GF-D8 (cell line): ENCODE measurements around the gene PDLIM7.
A peak's percentile ranks its signal among the peaks of the same experiment; 100 is the strongest.
"Not testable (repeated sequence)": the region's sequence is repeated elsewhere in the genome, so short reads cannot be mapped to it uniquely, and the experiment has no call there.

Source experiments
- DNase-seq: peaks from one replicate; lab custom pipeline; 2025; lab: John Stamatoyannopoulos, UW

PDLIM7 gene, protein sequence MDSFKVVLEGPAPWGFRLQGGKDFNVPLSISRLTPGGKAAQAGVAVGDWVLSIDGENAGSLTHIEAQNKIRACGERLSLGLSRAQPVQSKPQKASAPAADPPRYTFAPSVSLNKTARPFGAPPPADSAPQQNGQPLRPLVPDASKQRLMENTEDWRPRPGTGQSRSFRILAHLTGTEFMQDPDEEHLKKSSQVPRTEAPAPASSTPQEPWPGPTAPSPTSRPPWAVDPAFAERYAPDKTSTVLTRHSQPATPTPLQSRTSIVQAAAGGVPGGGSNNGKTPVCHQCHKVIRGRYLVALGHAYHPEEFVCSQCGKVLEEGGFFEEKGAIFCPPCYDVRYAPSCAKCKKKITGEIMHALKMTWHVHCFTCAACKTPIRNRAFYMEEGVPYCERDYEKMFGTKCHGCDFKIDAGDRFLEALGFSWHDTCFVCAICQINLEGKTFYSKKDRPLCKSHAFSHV

DNA sequence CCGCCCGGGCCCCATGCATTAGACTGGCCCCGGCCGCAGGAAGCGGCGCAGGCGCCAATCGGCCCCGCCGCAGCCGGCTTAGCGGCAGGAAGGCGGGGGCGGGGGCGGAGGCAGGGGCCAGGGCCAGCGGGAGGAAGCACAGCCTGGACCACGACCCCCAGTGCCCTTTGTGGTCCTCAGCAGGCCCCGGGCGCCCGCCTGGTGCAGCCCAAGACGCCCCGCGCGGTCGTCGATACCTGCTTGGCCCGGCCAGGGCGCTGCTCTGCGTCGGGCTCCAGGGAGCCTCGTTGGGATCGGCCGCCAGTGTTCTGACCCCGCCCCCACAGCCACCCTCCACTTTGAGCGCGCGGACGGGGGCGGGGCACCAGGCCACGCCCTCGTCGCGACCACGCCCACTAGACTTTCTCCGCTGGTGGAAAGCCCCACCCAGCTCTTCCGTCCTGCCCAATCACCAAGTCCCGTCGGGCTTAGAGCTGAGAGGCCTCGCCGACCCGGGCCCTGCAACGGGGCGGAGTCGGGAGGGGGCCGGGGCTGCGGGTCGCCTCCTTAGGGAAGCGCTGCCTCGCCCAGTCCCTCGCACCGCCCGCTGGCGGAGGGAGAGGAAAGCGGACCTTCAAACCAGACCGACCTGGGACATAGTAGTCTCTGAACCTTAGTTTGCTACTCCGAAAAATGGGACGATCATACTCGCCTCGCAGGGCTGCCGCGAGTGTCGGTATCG is at the start of gene PDLIM7:
PDLIM7 (minus strand) TSS at position 313 of the 721 bp plus-strand sequence. CDS start 1,092 bp downstream, outside the sequence.
- DNase-seq, result peak; percentile 89

DNA sequence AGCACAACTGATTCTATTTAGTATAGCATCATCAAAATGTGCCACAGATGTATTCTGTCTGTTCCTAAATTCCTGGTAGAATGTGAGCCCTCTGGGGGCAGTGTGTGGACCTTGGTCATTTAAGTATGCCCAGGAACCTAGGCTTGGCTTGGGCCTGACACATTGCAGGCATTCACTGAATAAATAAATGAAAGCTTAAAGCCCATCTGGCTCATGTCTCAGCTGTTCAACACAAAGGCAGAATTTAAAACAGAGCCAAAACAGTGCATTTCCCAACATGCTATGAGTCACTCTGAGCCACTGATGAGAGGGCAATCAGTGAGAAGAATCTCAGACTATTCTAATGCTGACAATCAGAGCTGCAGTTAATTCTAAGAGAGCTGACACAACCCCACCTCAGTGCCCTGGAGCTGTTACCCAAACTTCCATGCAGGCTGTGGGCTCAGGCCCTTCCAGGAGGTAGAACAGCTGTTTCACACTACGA is 48.9 kb upstream of the PDLIM7 start:
- DNase-seq, result no peak

DNA sequence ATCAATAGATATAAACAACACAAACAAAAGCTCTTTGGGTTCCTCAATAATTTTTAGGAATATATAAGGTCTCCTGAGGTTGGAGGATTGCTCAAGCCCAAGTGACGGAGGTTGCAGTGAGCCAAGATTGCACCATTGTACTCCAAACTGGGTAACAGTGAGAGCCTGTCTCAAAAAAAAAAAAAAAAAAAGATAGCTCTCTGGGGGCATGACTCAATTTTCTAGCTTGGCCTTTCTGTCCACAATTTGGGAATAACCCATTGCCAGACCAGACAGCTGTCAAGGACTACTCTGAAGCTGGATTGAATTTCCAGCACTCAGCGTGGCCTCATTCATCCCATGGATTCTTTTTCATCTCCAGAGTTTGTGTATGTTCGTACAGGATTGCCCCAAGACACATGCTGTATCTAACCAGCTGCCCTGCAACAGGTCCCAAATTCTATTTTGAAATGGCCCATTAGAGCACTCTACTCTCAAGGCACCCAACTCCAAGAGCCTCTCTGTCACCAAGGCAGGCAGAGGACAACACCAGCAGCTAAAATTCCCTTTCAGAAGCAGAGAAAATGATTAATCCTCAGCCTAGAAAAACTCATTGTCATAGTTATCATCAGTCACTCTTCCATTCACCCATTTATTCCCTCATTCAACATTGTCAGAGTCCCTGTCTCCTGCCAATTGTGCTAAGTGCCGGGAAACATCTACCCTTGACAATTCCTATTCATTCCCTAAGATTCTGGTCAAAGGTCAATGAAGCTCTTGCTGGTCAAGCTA is 48.3 kb upstream of the PDLIM7 start:
- DNase-seq, result peak; percentile 55

DNA sequence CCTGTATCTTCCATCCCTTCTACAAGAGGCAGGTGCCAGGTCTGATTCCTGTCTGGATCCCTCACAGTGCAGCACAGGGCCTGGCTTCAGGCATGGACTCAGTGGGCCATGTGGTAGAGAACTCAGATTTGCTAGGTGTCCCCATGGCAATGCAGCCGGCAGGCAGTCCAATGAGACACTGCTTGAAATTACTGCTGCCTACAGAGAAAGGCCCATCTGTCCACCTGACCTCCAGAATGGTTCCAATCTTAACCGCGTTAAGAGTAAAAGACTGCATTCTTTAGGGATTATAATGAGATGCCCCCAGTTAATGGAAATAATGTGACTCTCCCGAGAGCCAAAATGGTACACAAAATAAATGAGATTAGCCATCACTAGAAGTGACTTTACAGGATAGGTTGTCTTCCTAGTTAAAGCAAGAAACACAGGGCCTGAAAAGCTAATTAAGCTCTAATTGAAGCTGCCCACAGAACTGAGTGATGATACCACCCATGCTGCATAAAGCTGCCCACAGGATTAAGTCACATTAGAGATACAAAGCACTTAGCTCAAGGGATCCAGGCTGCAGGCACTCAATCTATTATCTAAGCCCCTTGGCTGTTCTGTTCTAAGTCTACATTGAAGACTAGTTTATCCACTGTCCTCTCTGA is 45.5 kb upstream of the PDLIM7 start:
- DNase-seq, result no peak

DNA sequence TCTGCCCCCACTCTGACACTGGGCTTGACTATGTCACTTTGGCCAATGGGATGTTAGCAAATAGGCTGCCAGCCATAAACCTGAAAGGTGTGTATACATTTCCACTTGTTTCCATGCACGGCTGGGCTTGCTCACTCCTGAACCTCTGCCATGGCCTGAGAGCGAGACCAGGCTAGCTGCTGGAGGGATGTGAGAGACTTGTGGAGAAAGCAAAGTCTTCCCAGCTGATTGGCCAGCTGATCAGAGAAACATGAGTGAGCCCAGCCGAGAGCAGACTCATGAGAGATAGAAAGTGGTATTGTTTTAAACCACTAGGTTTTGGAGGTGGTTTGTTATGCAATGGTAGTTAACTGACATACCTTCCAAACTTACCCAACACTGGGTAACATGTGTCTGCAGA is 43.0 kb upstream of the PDLIM7 start:
- DNase-seq, result no peak

DNA sequence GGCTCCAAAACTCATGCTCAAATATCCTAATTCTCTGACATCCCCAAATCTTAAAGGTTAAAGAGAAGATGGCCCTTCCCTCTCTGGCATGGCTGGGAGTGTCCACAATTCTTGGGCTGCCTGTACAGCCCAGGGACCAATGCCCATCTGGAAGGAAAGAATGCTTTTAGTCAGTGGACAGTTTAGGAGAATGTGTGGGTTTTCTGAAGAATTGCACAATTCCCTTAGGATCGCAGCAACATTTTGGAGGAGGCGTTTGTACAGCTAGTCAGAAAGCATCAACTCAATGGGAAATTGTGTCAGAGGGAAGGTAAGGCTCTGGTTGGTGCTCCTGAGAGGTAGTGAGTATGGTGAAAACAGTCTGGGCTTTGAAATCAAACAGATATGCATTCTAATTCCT is 42.0 kb upstream of the PDLIM7 start:
- DNase-seq, result no peak

DNA sequence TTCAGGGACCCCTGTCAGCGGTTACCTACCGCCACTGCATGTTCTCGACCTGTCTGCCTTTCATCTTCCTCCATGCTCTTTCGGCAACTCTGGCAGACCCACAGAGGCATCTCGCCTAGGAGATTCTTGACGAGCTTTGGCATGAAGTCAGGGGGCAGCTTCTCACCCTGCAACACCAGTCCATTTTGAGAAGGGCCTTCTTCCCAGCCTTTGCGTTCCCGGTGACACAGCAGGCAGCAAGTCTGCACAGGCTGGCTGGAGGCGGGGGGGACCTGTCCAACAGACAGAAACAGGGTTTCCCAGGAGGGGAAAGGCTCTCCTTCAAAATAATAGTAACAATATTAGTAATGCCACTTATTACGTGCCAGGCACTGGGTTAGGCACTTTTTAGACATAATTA is 41.5 kb upstream of the PDLIM7 start:
- DNase-seq, result no peak

DNA sequence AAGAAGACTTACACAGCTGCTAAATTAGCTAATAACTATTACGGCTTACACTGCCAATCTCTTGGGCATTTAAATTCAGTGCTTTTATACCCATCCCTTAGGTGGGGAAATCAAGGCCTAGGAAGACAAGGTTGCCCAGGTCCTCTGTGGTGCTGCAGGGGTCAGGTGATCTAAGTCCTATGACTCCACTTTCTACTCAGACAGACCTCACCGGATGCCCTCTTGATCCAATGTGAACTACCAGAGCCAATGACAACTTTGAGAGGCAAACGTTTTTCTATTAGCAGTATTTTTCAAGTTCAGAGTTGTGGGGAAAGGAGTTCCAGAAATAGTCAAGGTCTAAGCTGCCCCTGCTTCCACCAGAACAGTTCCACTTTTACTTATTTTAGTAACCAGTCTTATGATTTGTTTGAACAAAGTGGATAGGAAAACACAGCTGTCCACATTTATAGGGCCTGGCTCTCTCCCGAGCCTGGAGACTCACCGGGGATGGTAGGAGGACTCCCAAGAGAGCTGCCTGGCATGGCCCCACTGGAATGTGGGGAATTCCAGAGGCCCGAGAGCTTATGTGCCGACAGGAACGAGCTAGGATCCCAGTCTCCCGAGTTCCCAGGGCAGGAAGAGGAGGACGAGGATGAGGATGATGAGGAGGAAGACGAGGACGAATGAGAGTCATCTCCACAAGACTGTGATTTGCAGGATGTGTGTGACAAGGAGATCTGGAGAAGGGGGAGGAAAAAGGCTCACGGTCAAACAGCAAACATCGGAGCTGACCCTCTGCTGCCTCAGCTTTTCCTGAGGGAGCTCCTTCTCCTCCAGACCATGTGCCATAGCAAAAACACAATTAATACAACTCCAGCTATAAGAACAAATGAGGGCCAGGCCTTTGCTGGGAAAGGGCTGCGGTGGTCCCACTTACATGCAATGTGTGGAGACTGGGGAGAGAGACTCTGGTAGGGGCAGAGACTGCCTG is 40.3 kb upstream of the PDLIM7 start:
- no peak for DNase-seq

DNA sequence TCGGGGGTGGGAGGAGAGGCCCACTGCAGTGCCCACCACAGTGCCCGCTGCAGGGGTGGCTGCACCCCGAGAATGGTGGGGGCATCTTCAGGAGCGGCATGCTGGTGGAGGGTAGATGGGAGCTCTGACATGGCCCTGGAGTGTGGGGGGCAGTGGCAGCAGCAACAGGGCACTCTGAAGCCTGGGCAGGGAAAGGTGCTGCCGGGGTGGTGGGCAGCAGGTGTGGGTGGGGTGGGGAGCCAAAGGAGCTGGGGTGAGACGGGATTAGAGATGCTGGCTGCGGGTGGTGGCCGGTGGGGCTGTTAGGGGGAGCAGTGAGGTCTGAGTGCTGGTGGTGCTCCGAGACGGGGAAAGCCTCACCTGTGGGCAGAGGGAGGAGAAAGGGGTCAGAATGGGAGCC is 39.0 kb upstream of the PDLIM7 start:
- DNase-seq, result no peak

DNA sequence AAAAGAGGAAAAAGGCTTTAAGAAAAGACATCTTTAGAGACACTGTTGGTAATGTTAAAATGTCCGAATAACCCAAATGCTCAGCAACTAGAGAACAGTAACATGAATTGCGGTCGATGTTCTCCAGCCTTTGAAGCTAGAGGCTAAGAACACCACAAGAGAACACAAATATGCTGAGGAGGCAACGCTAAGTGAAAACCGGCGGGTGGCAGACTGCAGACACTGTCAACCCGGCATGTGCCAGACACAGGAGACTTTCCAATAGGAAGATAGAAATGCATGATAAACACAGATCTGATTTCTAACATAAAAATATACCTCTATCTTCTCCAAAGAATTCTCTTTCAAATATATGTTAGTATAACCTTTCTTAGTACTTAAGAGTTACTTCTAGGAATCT is 37.7 kb upstream of the PDLIM7 start:
- DNase-seq, result no peak

DNA sequence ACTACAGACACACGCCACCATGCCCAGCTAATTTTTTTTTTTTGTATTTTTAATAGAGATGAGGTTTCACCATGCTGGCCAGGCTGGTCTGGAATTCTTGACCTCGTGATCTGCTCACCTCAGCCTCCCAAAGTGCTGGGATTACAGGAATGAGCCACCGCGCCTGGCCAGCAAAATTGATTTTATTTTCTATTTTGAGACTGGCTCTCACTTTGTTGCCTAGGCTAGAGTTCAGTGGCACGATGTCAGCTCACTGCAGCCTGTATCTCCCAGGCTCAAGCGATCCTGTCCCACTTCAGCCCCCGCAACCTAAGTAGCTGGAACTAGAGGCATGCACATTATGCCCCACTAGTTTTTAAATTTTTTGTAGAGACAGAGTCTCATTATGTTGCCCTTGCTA is 37.0 kb upstream of the PDLIM7 start:
- not testable (repeated sequence) for DNase-seq

DNA sequence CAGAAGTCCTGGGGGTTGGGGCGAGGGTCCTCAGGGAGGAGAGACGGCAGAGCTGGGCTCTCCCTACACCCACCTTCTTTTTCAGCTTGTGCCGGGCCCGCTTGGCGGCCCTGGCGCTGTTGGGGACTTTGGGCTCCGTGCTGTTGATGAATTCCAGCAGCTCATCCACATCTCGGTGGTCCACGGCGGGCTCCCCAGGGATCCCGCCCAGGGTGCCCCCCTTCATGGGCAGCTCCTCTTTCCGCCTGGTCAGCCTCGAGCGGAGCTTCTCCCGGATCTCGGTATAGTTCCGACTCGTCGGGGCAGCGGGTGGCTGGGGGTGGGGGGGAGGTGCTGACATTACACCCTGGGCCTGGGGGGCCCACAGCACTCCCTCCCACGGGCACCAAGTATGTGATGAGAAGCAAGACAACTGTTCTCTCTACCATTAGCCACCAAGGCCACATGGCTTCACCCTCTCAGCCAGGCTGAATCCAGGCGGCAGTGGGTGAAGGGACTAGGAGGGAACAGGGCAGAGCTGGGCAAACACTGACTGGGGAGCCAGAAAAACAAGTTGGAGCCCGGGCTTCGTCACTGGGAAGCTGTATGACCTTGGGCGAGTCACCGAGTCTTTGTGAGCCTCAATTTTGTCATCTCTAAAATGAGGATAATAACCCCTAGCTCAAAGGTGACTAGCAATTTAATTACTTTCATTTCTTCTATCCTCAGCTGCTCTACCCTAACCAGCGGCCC is 34.0 kb upstream of the PDLIM7 start:
- no peak for DNase-seq

DNA sequence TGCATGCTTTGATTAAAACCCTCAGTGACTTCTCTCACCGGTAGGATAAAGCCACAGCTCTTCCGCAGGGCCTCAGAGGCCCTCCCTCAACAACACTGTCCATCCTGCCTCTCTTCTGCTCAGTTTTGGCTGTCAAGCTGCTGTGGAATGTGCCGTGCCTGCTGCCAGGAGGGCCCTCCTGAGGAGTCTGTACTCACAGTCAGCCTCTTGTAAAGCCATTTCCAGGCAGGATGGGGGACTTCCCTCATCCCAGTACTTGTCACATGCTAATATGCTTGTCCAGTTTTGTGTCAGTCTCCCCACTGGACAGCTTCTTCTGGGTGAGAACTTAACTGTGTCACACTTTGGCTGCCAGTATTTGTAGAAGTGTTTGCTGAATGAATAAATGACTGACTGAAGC is 33.2 kb upstream of the PDLIM7 start:
- no peak for DNase-seq

DNA sequence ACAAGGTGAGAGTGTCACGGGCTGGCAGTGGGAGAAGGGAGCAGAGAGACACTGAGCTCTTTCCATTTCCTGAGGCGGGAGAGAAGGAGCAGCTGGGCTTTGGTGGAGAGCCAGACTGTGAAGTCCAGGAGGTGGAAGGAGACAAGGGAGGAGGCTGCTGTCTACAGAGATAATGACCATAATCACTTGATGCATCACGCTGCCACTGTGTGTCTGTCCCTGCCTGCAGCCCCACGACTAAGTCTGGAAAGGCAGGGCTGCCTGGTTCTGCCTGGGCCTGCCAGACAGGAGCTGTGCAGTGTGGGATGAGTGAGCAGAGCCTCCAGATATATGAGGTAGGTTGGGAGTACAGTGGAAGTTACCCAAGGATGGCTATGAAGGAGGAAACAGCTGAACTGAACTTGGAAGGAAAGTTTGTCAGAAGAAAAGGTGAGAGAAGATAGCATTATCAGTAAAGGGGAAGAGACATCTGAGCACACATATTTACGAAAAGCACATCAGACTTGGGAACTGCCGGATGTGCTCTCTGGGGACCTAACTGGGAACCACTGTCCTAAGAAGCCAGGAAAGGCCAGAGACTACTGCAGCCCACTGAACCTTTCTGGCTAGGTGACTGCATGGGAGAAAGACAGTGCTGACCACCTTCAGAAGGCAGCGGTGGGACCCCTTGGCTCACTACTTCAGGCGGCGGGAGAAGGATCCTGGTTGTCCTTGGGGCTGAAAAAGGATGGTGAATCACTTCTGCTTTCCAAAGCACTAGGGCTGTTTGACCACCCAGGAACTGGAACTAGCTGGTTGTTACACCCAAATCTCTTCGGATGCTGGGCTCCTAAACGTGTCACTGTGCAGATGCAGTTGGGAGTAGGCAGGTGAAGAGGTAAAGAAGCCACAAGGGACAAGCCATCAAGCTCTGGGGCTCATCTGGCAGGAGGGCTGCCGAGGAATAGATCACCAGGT is 32.1 kb upstream of the PDLIM7 start:
- no peak for DNase-seq

DNA sequence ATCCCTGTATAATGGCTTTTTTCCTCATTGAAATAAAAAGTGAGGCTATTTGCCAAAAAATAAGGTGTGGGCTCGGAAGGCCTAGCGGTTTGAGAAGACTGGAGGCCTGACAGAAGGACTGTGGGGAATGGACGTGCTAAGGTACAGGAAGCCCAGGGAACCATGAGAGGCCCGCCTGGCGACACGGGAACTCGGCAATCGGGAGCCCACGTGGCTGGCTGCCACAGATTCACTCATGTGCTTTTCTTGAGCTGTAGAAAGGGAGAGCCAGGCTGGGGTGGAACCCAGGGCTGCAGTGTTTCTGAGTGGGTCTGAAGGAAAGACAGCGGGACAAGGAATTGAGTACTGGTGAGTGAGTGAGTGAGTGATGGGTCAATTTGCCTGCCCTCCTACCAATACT is 31.2 kb upstream of the PDLIM7 start:
- DNase-seq, result no peak

DNA sequence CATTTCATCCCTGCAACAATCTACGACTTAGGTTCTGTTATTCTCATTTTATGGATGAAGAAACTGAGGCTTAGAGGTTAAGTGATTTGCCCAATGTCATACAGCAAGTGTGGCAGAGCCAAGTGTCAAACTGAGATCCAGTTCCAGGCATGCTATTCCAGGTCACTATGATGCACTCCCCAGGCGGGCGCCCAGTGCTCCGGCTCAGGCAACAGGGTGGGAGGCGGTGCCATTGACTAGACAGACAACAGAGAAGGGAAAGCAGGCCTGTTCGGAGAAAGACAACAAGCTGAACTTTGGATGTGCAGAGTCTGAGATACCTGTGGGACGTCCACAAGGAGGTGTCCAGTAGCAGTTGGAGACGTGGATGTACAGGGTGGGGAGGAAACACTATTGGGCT is 30.2 kb upstream of the PDLIM7 start:
- no peak for DNase-seq

DNA sequence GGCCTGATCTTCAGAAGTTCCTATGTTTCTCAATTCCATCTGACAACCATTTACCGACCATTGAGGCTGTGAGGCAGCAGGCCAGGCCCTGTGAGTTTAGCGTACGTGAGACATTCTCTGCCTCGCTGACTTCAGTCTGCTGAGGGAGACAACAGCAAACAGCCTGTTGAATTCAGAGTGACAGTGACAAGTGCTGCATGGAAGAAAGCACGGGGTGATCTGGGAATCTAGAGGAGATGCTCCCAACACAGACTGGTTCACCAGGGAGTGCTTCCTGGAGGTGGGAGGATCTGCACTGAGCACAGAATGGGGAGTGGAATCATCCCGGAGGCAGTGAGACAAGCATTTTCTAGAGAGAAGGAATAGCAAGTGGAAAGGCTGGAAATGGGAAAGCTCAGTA is 29.4 kb upstream of the PDLIM7 start:
- DNase-seq, result no peak

DNA sequence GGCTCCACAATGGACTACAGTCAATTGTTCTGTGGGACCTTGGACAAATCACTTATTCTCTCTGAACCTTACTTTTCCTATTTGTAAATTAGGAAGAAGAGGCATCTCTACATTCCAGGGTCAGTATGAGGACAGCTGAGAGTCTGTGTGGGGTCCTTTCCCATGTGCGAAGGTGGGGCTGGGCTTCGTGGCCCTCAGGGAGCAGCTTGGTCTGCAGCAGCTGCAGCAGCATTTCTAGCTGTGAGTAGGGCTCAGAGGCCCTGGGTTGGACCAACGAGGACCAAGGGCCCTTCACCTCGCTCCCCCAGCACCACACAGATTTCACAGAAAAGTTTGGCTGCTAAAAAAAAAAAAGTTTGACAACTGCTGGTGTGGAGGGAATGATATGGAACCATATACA is 28.8 kb upstream of the PDLIM7 start:
- DNase-seq, result no peak
